Parathyroid adenoma (tissue), 2 donors: ENCODE measurements around the gene PANK1.

Experiments
- H2AFZ ChIP-seq: fragments of 300-600 bp; sonication (generic); one replicate; pipeline ENCODE4 v1.7.0; 2017; ENCODE audit warnings: antibody characterized with exemption, mild to moderate bottlenecking
- H3K27ac ChIP-seq: fragments of 300-600 bp; sonication (generic); one replicate; pipeline ENCODE4 v1.7.0; 2017
- H3K27me3 ChIP-seq: fragments of 300-600 bp; sonication (generic); one replicate; pipeline ENCODE4 v1.7.0; 2017; ENCODE audit warnings: low read length; ENCODE audit not compliant: control insufficient read depth, insufficient read depth
- H3K36me3 ChIP-seq: fragments of 300-600 bp; sonication (generic); one replicate; pipeline ENCODE4 v1.7.0; 2017; ENCODE audit warnings: low read length; ENCODE audit not compliant: control insufficient read depth, insufficient read depth
- H3K4me1 ChIP-seq: fragments of 300-600 bp; sonication (generic); one replicate; pipeline ENCODE4 v1.7.0; 2017; ENCODE audit warnings: control low read depth
- H3K4me2 ChIP-seq: fragments of 300-600 bp; sonication (generic); one replicate; pipeline ENCODE4 v1.7.0; 2017; ENCODE audit warnings: low read length
- H3K4me3 ChIP-seq: fragments of 300-600 bp; sonication (generic); one replicate; pipeline ENCODE4 v1.7.0; 2017; ENCODE audit warnings: low read depth, low read length
- H3K79me2 ChIP-seq: fragments of 300-600 bp; sonication (generic); one replicate; pipeline ENCODE4 v1.7.0; 2017; ENCODE audit warnings: control low read depth
- H3K9ac ChIP-seq: fragments of 300-600 bp; sonication (generic); one replicate; pipeline ENCODE4 v1.7.0; 2017; ENCODE audit warnings: mild to moderate bottlenecking
- H3K9me3 ChIP-seq: fragments of 300-600 bp; sonication (generic); one replicate; pipeline ENCODE4 v1.7.0; 2017; ENCODE audit warnings: low read length; ENCODE audit not compliant: control insufficient read depth
- TF ChIP-seq, protein P1 (sequence below): fragments of 300-600 bp; sonication (generic); IDR thresholded peaks from one replicate; pipeline ENCODE4 v1.7.0; 2017; ENCODE audit warnings: antibody characterized with exemption, mild to moderate bottlenecking
- donor health status: primary hyperparathyroidism.

PANK1 gene

DNA sequence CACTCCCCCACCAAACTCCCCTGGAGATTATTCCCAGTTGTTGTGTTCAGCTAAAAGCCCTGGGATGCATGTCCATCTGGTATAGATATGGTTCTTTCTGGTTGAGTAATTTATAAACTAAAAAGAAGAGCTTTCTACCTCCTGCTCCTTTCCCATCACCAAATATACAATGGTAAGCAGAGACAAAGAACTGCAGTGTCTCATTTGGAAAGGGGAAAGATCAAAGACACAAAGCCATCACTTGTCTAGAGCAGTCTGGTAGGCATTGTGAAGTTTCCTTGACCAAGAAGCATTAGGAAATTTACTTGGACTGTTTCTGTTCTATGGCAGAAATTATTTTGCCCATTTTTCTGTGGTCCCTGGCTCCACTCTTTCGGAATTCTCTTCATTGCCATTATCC, 24.9 kb upstream of the PANK1 start:
- Histone ChIP-seq H3K9me3 (no peaks in the 10 kb centered on the region), H3K79me2 (no peaks in the 10 kb centered on the region), H3K4me2 (no peak overlapping the region), H3K27ac (no peak overlapping the region), H2AFZ (no peak overlapping the region), H3K27me3 (no peaks in the 10 kb centered on the region), H3K9ac (no peak overlapping the region), H3K4me3 (no peak overlapping the region), H3K36me3 (no peaks in the 10 kb centered on the region), H3K4me1 (no peaks in the 10 kb centered on the region)
- TF ChIP-seq, protein P1, sequence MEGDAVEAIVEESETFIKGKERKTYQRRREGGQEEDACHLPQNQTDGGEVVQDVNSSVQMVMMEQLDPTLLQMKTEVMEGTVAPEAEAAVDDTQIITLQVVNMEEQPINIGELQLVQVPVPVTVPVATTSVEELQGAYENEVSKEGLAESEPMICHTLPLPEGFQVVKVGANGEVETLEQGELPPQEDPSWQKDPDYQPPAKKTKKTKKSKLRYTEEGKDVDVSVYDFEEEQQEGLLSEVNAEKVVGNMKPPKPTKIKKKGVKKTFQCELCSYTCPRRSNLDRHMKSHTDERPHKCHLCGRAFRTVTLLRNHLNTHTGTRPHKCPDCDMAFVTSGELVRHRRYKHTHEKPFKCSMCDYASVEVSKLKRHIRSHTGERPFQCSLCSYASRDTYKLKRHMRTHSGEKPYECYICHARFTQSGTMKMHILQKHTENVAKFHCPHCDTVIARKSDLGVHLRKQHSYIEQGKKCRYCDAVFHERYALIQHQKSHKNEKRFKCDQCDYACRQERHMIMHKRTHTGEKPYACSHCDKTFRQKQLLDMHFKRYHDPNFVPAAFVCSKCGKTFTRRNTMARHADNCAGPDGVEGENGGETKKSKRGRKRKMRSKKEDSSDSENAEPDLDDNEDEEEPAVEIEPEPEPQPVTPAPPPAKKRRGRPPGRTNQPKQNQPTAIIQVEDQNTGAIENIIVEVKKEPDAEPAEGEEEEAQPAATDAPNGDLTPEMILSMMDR = no peak

DNA sequence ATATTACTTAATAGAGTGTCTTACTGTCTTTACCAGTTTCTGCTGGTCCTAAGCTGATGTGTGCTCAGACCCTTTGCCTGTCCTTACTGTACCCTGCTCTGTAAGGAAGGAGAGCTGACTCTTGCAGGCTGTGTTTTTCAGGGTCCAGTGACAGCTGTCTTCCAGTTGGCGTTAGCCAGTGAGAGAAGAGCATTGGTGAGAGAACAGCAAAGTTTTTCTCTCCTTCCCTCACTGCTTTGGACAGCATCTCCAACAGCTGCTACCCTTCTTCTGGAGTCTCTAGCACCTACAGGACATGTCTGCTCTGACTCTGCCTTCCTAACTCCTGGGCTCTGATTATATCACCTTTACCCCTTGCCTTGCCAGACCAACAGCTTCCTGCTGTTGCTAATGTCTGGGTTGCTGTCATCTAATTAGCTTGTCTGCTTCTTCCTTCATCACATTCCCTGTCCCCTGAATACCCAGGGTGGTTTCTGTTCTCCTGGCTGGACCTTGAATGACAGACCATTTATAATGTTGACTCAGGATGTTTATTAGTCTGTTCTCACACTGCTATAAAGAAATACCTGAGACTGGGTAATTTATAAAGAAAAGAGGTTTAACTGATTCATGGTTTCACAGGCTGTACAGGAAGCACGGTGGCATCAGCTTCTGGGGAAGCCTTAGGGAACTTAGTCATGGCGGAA, 23.5 kb upstream of the PANK1 start:
- Histone ChIP-seq H3K9ac (no peak overlapping the region), H3K9me3 (no peaks in the 10 kb centered on the region), H3K79me2 (no peaks in the 10 kb centered on the region), H3K36me3 (no peaks in the 10 kb centered on the region), H3K27me3 (no peaks in the 10 kb centered on the region), H3K4me1 (no peaks in the 10 kb centered on the region), H3K27ac (no peak overlapping the region), H3K4me2 (no peak overlapping the region), H3K4me3 (no peak overlapping the region), H2AFZ (no peak overlapping the region)
- TF ChIP-seq, protein P1 = no peak

DNA sequence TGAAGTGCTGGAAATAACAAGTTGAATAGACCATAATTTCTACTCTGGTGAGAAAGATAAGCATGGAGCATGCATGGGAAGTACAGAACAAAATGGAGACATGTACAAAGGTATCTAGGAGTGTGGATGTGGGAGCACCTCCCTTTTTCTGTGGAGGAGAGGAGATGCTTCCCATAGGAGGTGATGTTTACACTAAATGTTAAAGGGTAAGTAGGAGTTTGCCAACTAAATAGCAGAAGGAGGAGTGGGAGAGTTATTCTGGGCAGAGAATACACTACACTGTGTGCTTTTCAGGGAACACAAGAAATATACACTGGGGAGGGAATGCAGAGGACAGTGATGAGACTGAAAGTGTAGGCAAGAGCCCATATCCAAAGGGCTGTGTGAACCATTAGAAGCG, 21.1 kb upstream of the PANK1 start:
- no peak overlapping the region for H3K27ac ChIP-seq
- TF ChIP-seq, protein P1 = no peak
- H3K4me3 ChIP-seq = no peak overlapping the region
- no peaks in the 10 kb centered on the region for H3K79me2 ChIP-seq
- H3K9me3 ChIP-seq = no peaks in the 10 kb centered on the region
- no peaks in the 10 kb centered on the region for H3K27me3 ChIP-seq
- no peak overlapping the region for H2AFZ ChIP-seq
- no peak overlapping the region for H3K9ac ChIP-seq
- no peaks in the 10 kb centered on the region for H3K4me1 ChIP-seq
- no peaks in the 10 kb centered on the region for H3K36me3 ChIP-seq
- no peak overlapping the region for H3K4me2 ChIP-seq

DNA sequence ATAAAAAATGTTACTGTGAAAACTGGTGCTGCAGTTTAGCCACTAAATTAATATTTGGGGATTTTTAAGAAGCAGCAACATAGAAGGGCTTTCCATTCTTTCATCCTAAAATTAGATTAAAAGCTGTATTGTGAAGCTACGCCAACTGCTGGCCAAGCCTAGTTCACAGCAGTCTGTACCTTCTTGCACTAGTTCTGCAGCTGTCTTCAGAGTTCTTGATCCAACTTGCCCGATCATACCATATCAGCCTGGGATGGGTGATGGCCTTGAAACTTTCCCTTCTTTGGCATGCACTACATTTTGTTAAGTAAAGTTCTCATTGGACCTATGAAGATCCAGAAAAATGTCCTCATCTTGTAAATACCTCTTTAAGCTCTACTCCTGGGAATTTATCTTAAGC, 20.3 kb upstream of the PANK1 start:
- TF ChIP-seq, protein P1 = no peak
- Histone ChIP-seq H2AFZ (no peak overlapping the region), H3K9me3 (no peaks in the 10 kb centered on the region), H3K79me2 (no peaks in the 10 kb centered on the region), H3K27ac (no peak overlapping the region), H3K4me2 (no peak overlapping the region), H3K9ac (no peak overlapping the region), H3K4me3 (no peak overlapping the region), H3K4me1 (no peaks in the 10 kb centered on the region), H3K36me3 (no peaks in the 10 kb centered on the region), H3K27me3 (no peaks in the 10 kb centered on the region)

DNA sequence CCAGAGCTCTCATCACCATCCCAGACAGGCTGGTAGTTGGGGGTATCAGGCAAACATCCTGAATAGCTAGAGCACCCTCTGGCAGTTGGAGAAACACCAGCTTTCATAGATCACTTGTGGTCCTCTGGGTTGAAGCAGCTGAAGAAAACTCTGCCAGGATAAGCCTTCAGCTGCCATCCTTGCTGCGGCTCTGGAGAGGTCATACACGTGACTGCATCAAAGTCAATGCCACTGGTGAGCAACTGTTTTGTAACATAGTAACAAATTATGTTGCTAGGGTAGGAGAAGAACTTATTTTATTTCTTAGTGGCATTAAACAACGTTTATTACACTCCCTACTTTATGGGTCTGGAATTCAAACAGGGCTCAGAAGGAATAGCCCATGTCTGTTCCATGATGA, 19.2 kb upstream of the PANK1 start:
- no peaks in the 10 kb centered on the region for H3K36me3 ChIP-seq
- TF ChIP-seq, protein P1 = no peak

More for the DNA sequence above, 19.2 kb upstream of the PANK1 start:
- Histone ChIP-seq H3K9me3 (no peaks in the 10 kb centered on the region), H3K4me1 (peaks cover 3% of the 10 kb centered on the region), H3K4me3 (no peak overlapping the region), H3K9ac (no peak overlapping the region), H3K4me2 (no peak overlapping the region), H3K27ac (no peak overlapping the region), H2AFZ (no peak overlapping the region), H3K27me3 (no peaks in the 10 kb centered on the region), H3K79me2 (no peaks in the 10 kb centered on the region)
